ENCODE measurements around the gene OR5K4.
"Not testable (repeated sequence)": the region's sequence is repeated elsewhere in the genome, so short reads cannot be mapped to it uniquely, and the experiment has no call there.

OR5K4 gene

DNA sequence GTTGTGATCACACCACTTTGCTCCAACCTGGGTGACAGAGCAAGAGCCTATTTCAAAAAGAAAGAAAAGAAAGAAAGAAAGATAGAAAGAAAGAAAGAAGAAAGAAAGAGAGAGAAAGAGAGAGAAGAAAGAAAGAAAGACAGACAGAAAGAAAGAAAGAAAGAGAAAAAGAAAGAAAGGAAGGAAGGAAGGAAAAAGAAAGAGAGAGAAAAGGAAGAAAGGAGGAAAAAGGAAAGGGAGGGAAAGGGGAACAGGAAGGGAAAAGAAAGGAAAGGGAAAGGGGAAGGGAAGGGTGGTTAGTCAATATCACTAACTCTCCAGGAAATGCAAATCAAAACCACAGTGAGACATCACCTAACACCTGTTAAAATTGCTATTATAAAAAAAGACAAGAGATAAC, 18.2 kb downstream of the OR5K4 start:
- no peak for DNase-seq

DNA sequence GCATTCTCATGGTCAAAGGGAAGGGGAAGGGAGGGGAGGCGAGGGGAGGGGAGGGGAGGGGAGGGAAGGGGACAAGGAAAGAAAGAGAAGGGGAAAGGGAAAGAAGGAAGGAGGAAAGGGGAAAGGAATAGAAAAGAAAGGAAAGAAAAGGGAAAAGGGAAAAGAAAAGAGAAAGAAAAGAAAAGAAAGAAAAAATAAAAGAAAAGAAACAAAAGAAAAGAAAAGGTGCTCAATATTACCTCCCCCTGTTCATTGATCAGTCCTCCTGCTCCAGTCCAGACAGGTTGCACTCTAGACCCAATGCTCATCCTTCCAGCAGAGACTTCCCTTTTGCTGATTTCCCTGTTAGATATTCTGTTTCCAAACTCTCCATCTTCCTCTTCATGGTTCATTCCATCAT, 18.8 kb downstream of the OR5K4 start:
- DNase-seq: no peak

DNA sequence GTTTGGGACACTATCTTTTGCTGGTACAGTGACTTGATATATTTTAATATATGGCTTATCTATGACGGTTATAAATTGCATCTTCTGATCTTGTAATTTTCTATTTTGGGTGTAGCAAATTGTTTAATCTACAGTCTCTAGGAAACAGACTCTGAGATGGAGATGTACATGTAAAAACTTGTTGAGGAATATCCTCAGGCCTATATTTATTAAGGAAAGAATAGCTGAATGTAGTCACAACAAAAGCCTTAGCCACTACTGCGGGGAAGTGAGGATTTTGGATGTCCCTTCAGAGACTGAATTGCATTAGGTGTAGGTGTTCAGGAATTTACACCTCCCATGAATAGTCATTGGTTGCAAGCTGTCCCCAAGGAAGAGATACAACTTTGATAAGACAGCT, 23.0 kb downstream of the OR5K4 start:
- DNase-seq: no peak

DNA sequence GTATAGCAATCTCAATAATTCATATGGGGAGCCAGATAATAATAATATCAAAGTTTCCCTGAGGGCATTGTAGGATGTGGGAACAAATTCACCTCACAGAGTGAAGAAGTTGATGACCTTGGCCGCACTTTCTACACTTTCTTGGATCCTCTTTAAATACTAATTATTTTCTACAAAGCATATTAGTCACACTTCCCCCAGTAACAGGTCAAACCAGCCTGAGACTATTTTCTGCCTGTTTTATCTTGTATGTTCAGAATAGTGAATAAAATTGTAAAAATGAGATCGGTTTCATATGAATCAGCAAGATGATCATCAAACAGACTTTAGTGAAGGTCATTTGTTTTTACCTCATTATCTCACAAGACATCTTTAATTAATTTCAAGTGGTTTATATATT, 34.5 kb downstream of the OR5K4 start:
- DNase-seq: no peak

DNA sequence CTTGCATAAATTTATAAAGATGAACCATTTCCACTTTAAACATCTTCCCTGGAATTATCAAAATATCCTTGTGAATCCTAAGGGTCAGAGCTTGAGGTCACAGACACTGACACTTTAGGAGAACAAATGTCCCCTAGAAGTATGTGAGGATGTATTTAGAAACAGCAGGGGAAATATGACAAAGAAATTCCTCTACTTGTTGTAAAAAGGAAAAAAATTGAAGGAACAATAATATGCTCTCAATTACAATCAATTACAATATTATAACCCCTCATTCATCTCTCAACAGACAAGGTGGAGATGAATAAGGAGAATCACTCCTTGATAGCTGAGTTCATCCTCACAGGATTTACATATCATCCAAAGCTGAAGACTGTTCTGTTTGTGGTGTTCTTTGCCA, 36.7 kb downstream of the OR5K4 start, which contains the start of gene OR5K3:
TSS of gene OR5K3 (plus strand) at position 301 of the 400 bp plus-strand sequence. CDS start at position 301, 0 bp downstream.
- no peak for DNase-seq

DNA sequence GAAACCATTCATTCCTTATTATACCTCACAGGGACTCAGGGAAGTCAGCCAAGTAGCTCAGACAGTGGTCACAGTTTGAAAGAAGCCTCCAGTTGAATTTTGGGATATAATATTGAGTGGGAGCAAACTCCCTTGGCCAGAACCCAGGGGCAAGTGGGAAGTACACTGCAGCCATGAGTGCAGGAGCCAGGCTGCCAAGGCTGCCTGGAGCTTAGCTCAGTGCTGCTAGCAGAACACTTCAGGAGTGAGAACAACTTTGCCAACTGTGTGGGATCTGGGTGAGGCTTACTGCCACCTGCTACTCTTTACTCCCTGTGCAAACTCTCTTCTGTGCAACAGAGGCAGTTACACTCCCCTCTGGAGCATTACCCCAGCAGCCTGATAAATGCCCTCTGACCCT, 41.4 kb downstream of the OR5K4 start:
- DNase-seq: no peak

DNA sequence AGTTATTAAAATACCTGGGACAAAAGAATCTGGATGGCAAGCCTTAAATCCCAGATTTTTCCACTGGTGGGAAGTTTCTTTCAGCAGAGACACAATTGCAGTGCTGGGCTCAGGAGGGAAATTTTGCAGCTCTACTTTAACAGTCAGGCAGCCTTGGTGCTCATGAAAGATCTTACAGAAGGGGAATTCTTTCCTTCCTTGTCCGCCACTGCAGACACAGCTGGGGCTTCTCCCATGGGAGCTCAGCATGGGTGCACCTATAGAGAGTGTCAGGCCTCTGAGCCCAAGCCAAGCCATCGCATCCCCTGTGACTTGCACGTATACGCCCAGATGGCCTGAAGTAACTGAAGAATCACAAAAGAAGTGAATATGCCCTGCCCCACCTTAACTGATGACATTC, 42.8 kb downstream of the OR5K4 start:
- not testable (repeated sequence) for DNase-seq

DNA sequence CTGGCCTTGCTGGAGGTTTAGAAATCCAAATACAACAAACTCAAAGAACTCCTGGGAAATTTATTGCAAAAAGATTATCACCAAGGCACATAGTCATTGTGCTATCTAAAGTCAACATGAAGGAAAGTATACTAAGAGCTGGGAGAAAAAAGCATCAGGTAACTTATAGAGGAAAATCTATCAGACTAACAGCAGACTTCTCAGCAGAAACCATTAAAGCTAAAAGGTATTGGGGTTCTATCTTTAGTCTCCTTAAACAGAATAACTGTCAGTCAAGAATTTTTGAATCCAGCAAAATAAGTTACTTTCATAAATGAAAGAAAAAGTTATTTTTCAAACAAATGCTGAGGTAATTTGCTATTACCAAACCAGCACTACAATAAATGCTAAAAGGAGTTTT, 44.9 kb downstream of the OR5K4 start:
- DNase-seq: no peak

DNA sequence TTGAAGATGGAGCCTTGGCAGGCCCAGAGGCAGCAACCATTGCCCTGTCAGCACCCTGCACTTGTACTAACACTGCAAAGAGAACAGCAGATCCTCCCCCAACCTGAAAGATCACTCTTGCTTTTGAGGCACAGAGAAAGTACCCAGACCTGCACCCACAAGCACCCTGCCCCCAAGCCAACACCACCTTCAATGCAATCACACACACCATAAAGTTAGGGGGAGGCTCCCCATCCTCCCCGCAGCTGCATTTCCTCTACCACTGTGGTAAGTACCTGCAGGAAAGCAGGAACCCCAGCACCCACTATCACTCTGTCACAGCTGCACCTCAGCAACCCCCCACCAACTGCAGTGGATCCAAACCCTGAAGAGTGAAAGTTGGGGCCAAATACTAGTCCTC, 48.9 kb downstream of the OR5K4 start:
- no peak for DNase-seq

DNA sequence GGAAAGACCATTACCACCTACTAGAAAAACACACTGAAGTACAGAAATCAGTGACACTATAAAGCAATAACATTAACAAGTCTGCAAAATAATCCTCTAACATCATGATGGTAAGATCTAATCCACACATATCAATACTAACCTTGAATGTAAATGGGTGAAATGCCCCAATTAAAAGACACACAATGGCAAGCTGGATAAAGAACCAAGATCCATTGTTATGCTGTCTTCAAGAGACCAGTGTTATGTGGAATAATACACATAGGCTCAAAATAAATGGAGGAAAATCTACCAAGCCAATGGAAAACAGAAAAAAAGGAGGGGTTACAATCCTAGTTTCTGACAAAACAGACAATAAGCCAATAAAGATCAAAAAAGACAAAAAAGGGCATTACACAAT, 50.4 kb downstream of the OR5K4 start:
- DNase-seq: no peak

All from DMS79 (cell line).